Omental fat pad (tissue), 4 donors: ENCODE results near the gene RNF115. TPM values are rescaled to one million over a fixed set of nuclear protein-coding genes. Genes with fewer than 3 reads are reported as not detected.
"Not testable (repeated sequence)": the region's sequence is repeated elsewhere in the genome, so short reads cannot be mapped to it uniquely, and the experiment has no call there.

Experiments
- ATAC-seq: fragments of 150-250 bp; one replicate; pipeline ENCODE4 v1.9.1; 2016; ENCODE audit warnings: mild to moderate bottlenecking, moderate library complexity; ENCODE audit not compliant: low FRiP score
- DNase-seq: peaks from one replicate; pipeline ENCODE4 v3.0.0-alpha.2; 2019; ENCODE audit warnings: low spot score
- total RNA-seq, 4 donors: library from RNA; depleted of rRNA; stranded (reverse); fragments of >200 nt; gene quantifications; one replicate each; pipeline ENCODE4 v1.1.0, GENCODE V29; 2016
- TF ChIP-seq, protein P1 (sequence below), 3 donors: fragments of 450-650 bp; IDR thresholded peaks; one replicate each; pipeline ENCODE4 v1.5.1; 2016 to 2017; ENCODE audit warnings: antibody characterized with exemption in 3 of 3, mild to moderate bottlenecking in 3 of 3, moderate library complexity in 2 of 3

Gene RNF115
- total RNA-seq, 4 donors from 2014 or later = 12.3 to 41.3 (median 14.3) TPM

DNA sequence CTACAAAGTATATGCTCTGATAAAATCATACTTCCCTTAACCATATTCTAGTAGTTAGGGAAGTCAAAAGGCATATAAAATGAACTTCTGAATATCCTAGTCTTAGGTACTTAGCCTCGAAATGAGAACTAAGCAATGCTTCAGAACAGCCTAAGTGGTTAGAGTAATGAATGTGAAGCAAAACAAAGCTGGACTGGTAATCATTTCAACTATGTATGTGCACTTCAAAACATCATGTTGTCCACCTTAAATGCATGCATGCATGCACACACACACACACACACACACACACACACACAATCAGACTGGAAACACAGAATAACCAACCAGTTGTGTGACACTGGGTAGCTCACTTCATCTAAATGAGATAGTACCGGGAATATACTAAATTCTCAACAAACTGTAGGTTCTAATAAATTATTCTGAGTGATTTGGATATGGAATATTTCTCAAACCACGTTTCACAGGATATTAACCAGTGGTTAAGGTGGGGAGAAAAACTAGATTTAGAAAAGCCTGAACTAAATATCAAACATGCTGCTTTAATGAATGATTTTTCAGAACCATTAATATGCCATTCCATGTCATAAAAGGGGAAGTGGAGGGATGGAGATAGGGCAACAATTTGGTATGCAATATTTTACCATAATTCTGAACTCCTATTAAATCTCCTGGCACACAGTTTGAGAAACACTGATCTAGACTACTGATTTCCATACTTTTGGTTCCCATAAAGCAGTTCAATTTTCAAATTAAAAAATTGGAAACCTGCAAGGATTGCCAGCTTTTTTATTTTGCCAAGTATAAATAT is 19.5 kb downstream of the RNF115 start:
- DNase-seq = no peak
- no peak for ATAC-seq
- TF ChIP-seq, protein P1, sequence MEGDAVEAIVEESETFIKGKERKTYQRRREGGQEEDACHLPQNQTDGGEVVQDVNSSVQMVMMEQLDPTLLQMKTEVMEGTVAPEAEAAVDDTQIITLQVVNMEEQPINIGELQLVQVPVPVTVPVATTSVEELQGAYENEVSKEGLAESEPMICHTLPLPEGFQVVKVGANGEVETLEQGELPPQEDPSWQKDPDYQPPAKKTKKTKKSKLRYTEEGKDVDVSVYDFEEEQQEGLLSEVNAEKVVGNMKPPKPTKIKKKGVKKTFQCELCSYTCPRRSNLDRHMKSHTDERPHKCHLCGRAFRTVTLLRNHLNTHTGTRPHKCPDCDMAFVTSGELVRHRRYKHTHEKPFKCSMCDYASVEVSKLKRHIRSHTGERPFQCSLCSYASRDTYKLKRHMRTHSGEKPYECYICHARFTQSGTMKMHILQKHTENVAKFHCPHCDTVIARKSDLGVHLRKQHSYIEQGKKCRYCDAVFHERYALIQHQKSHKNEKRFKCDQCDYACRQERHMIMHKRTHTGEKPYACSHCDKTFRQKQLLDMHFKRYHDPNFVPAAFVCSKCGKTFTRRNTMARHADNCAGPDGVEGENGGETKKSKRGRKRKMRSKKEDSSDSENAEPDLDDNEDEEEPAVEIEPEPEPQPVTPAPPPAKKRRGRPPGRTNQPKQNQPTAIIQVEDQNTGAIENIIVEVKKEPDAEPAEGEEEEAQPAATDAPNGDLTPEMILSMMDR (IDR thresholded peaks at IDR 0.05) = no peak

DNA sequence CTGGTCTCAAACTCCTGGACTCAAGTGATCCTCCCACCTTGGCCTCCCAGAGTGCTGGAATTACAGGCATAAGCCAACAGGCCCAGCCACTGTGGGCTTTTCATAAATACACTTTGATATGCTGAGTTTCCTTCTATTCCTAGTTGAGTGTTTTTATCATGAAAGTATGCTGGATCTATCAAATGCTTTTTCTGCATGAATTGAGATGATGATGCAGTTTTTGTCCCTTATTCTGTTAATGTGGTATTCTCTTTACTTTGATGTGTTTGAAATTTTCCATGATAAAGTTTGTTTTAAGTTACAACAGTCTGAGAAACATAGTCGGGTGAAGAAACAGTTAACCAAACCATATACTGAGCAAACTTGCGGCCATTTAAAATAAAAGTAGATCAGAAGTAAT is 24.1 kb downstream of the RNF115 start:
- ATAC-seq (no peak), DNase-seq (no peak)
- TF ChIP-seq, protein P1 (IDR thresholded peaks at IDR 0.05) = no peak

DNA sequence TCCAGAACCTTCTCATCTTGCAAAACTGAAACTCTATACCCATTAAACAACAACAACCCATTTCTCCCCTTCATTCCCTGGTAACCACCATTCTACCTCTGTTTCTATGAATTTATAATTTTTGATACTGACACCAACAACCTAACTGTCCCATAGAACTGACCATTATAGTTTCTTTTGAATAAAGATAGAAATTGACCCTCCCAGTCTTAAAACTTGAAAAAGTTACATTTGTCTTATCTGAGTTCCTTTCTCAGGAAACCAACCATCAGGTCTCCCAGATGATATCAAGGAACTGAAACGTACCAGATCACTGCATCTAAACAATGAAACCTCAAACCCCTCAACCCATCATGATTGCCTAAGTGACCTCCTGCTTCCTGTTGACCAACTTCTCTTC is 27.1 kb downstream of the RNF115 start:
- ATAC-seq = no peak
- no peak for DNase-seq
- TF ChIP-seq, protein P1 (IDR thresholded peaks at IDR 0.05) = no peak

DNA sequence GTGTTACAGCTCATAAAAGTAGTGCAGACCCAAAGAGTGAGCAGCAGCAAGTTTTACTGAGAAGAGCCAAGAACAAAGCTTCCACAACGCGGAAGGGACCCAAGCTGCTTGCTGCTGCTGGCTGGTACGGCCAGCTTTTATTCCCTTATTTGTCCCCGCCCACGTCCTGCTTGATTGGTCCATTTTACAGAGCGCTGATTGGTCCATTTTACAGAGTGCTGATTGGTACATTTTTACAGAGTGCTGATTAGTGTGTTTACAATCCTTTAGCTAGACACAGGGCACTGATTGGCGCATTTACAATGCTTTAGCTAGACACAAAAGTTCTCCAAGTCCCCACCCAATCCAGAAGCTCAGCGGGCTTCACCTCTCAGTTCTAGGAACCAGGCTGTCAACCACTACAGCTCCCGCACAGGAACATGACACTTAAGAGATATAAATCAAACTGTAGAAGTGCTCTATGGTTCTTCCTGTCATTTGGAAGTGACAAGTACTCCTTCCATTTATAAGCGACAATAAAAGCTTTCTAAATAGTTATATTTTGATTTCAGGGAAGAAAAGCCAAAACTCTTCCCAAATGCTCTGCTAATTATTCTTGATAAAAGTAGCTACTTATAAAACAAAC is 28.5 kb downstream of the RNF115 start:
- ATAC-seq (no peak), DNase-seq (no peak)
- TF ChIP-seq, protein P1 (IDR thresholded peaks at IDR 0.05) = no peak

DNA sequence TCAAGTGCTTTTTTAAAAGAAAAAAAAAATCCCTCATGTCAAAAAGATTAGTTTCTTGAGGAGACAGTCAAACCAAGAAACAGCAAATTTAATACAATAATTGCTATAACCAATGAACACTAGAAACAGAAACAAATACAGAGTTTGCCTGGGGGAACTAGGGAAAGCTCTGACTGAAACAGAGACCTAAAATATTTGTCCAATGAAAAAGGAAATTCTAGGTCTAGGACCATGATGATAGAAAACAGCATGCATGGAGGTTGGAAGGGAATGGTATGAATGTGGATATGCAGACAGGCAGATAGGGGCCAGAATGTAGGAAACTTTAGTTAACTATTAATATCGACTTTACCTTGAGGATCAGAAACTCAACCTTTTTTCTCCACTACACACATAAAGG is 31.4 kb downstream of the RNF115 start:
- DNase-seq = no peak
- TF ChIP-seq, protein P1 (IDR thresholded peaks at IDR 0.05) = no peak
- ATAC-seq = no peak

DNA sequence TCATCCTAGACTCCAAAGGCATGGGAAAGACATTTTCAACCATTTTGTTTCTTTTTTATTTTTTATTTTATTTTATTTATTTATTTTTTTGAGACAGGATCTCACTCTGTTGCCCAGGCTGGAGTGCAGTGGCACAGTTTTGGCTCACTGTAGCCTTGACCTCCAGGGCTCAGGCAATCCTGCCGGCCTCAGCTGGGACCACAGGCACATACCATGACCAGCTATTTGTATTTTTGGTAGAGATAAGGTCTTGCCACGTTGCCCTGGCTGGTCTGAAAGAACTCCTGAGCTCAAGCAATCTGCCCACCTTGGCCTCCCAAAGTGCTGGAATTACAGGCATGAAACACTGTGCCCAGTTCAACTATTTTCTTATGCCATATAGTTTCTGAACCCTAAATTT is 32.0 kb downstream of the RNF115 start:
- ATAC-seq, DNase-seq: not testable (repeated sequence)

DNA sequence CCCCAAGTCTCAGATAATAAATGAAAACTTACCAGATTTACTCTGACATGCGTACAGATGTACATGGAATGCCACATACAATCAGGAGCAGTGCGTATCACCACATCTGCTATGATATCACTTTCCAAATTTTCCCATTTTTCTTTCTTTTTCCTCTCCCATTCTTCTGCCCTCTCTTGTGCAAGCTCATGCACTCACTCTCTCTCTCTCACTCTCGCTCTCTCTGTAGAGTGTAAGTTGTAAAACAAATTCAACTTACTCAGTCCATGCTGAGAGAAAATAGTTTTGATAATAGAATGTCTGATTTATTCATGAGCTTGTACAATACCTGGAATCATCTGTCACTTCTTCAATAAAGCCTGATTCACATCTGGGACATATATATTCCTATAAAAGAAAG is 35.3 kb downstream of the RNF115 start:
- TF ChIP-seq, protein P1 (IDR thresholded peaks at IDR 0.05) = no peak
- no peak for DNase-seq
- ATAC-seq = no peak
